Stimulated activated CD8-positive, alpha-beta memory T cell treated with anti-CD3 and anti-CD28 coated beads, Interleukin-15, amount 100 ng/mL, for 48 hours (primary cell): Measurements from ENCODE around the gene STX3.
"Not testable (repeated sequence)": the region's sequence is repeated elsewhere in the genome, so short reads cannot be mapped to it uniquely, and the experiment has no call there.

Experiments used
- DNase-seq, 2 donors: peaks; one replicate each; pipeline ENCODE4 v3.0.0-alpha.2; 2020; ENCODE audit warnings: low read depth in 2 of 2

The STX3 gene

DNA sequence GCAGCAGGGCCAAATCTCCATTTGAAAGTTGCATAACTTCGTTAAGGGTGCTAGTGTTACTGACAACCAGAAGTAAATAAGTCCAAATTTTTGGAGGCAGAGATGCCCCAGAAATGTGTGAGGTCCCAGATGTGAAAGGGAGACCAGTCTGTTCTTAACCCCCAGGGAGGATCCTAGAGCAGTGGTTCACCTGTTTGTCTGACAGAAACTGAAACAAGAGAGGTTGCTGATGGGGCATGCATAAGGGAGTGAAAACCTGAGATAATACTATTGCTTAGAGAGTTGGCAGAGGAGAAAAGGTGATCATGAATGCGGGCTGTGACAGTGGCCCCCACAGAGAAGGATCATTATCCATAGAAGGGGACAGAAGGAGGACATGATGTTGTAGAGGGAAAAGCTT, 86.3 kb downstream of the STX3 start:
- no peak for DNase-seq

- no peak for DNase-seq
Measured at GRCh38 chr11:59842316-59842715, 87.1 kb downstream of the STX3 start.

DNA sequence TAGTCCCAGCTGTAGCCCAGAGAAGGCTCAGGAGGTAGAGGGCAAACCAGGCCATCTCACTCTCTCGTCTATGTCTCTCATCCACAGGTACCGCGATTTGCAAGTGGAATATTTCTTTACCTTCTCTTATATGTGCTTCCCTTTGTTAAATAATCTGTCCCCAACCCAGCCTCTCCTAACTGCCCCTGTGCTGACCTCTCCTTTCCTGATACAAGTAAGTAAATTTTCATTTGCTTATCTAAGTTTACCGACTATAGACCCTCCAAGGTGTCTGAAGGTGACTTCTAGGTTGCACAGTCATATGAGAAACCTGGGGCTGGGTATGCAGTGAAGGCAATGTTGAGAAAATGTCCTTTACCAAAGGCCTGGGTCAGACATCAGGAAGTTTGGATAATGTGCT, 90.2 kb downstream of the STX3 start, which contains the start of gene CBLIF:
Gene CBLIF (minus strand): TSS at position 101 of the 400 bp plus-strand sequence. CDS start 46 bp downstream, at position 55.
- no peak for DNase-seq

DNA sequence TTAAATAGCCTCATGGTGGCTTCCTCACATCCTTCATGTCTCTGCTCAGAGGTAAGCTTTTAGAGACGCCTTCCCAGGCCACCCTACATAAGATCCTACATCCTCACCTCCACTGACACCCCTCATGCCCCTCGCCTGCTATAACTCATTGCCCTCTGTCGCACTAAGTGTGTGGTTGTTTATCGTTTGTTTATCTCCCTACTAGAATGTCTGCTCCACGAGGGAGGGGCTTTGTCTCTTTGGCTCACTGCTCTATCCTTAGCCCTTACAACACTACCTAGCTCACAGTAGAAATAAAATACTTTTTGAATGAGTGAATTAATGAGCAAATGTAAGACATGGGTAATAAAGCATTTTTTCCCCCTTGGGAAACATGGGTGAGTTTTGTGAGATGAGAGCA, 91.4 kb downstream of the STX3 start:
- DNase-seq: no peak

GRCh38 chr11:59847626-59848025, 92.5 kb downstream of the STX3 start:
- DNase-seq: no peak

DNA sequence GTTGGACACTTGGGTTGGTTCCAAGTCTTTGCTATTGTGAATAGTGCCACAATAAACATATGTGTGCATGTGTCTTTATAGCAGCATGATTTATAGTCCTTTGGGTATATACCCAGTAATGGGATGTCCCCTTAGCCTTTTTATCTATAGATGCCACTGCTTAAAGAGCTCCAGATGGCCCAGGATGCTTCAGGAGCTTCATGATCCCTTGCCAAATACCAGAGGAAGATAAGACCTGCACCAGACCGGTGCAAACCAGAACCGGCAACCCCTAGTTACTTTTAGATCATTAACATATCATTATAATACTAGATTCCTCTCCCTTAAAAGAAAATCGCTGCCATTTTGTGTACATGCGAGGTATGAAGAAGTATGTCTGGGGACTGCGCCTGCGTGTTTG, 93.3 kb downstream of the STX3 start:
- not testable (repeated sequence) for DNase-seq

- no peak for DNase-seq
Measured at GRCh38 chr11:59849129-59849528, 94.0 kb downstream of the STX3 start.

DNA sequence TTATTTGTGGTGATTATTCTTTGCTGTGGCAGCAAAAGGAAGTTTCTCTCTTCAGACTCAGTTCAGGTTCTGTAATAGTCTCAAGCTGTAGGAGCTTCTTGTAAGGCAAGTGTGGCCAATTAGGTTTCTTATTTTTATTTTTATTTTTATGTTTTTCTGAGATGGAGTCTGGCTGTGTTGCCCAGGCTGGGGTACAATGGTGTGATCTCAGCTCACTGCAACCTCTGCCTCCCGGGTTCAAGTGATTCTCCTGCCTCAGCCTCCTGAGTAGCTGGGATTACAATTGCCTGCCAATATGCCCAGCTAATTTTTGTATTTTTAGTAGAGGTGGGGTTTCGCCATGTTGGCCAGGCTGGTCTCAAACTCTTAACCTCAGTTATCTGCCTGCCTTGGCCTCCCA, 94.4 kb downstream of the STX3 start:
- not testable (repeated sequence) for DNase-seq

GRCh38 chr11:59851416-59851815, 96.2 kb downstream of the STX3 start:
- DNase-seq: not testable (repeated sequence)

DNA sequence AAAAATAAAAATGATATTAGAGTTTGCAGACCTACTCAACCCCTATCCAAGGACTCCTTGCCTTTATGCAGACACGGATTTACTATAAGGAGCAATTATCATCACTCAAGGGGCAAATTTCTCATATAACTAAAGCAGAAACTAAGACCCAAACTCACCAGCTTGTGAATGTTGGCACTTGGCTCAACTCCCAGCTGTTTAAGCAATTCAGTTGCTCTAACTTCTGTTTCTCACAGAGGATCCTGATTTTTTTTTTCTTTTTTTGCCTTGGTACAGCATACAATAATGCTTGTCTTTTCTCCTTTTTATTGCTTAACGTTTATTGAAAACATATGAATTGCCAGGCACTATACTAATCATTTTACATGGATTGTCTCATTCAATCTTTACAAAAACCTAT, 99.7 kb downstream of the STX3 start:
- DNase-seq: no peak
